Putamen (tissue), 1 donor: ENCODE measurements around the gene OR5AR1.
"Not testable (repeated sequence)": the region's sequence is repeated elsewhere in the genome, so short reads cannot be mapped to it uniquely, and the experiment has no call there.

ENCODE experiments used
- DNase-seq: peaks from one replicate; pipeline ENCODE4 v3.0.0-alpha.2; 2016; ENCODE audit warnings: low spot score

The OR5AR1 gene

DNA sequence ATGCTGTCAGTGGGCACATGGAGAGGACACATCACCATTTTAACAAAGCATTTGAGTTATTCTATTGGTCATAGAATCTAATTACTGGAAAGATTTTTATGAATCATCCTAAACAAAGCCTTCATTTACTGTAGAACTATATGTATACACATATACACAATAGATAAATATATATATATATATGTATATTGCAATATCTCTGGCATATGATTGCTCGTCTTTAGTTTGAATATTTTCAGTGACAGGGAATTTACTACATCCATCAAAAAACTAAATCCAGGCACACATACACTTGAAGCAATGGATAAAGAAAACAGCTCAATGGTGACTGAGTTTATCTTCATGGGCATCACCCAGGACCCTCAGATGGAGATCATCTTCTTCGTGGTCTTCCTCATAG lies at the start of gene OR5AR1:
TSS of gene OR5AR1 (plus strand) at position 301 of the 400 bp plus-strand sequence. CDS start at position 301, 0 bp downstream.
- DNase-seq, result no peak

DNA sequence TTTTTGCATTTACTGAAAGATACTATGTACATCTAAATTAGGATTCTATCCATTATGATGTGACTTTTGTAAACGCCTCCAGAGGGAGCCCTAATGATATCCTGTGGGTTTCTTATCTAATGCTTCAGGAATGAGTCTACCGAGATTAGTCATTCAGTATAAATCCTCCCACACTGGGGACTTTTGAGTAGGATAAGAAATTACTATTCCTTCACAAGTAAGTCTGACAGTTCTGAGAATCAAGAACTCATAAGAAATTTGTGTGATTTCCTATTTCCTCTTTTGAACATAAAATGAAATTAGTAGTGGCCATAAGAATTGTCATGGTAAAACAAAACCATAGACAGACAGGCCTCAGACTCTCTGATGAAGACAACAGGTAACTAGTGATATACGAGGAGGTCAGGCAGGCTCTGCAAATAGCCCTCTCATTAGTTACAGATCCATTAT lies 38.8 kb upstream of the OR5AR1 start:
- peak; percentile 71 for DNase-seq

DNA sequence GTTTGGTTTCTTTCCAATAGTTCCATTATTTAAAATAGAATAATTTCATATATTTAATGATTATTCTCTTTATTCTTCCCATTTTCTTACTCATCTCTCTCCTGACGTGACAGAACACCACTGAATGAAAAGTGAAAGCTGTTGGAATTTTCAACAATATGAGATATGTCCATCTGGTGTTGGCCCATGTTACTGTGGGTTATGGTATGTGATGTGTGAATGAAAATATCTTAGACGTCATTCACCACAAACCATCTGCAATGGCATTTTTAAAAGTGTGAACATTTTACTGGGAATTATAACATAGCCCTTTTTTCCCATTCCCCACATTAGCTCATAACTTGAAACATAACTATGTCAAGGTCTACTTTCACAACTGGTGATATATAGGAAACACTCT lies 37.5 kb upstream of the OR5AR1 start:
- DNase-seq, result no peak

DNA sequence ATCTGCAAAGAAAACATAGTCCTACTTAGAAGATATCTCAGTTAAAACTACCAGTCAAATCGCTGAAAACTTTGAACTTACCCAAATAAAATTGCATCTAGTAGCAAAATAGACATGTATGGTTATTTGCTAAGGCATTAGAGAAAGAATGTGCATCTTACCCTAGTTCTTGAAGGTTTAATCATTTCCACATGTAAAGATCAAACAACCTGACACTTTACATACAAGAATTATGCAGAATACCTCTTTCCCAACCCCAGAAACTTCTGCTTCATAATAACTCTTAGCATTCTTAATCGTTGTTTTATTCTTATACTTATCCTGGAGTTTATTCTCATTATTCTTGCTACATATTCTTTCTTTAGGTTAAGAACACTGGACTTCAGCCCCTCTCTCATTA lies 31.2 kb upstream of the OR5AR1 start:
- DNase-seq, result no peak

GRCh38 chr11:56636861-56637260 lies 26.6 kb upstream of the OR5AR1 start:
- no peak for DNase-seq

- DNase-seq, result no peak
These were observed 26.0 kb upstream of the OR5AR1 start for GRCh38 chr11:56637500-56637899.

- DNase-seq, result no peak
These were observed 21.1 kb upstream of the OR5AR1 start, which contains the start of gene OR5AP2 for GRCh38 chr11:56642339-56642738. TSS of gene OR5AP2 (minus strand) at chr11:56642439. CDS start at chr11:56642439, 0 bp downstream.

GRCh38 chr11:56659755-56660154 lies 3.7 kb upstream of the OR5AR1 start:
- no peak for DNase-seq

- no peak for DNase-seq
These were observed 7.5 kb downstream of the OR5AR1 start for GRCh38 chr11:56670984-56671383.

DNA sequence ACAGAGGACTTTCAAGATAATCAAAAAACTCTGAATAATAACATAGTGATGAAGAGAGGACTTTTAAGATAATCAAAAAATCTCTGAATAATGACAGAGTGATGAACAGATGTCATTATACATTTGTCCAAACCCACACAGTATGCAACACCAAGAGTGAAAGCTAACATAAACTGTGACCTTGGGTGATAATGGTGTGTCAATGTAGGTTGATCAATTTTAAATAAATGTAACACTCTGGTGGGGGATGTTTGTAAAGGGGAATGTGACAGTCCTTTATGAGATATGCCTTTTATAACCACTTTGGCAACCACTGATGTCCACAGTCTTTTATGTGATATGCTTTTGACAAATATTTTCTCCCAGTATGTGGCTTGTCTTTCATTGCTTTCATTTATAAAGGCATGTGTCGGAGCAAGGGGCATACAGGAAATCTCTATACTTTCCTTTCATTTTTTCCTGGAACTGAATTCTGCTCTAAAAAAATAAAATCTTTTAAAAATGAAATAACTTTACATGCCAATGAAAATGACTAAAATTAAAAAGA lies 25.1 kb downstream of the OR5AR1 start:
- DNase-seq, result no peak

GRCh38 chr11:56691179-56691578 lies 27.7 kb downstream of the OR5AR1 start:
- not testable (repeated sequence) for DNase-seq

- DNase-seq, result no peak
These were observed 29.9 kb downstream of the OR5AR1 start for GRCh38 chr11:56693428-56693827.

GRCh38 chr11:56698795-56699194 lies 35.3 kb downstream of the OR5AR1 start, which contains the start of gene OR9G1:
TSS of gene OR9G1 (plus strand) at chr11:56699095. CDS start at chr11:56700388, 1,293 bp downstream.
- no peak for DNase-seq

- no peak for DNase-seq
These were observed 36.9 kb downstream of the OR5AR1 start for GRCh38 chr11:56700242-56700913.

- no peak for DNase-seq
These were observed 37.5 kb downstream of the OR5AR1 start for GRCh38 chr11:56700914-56701485.

GRCh38 chr11:56705784-56706396 lies 42.4 kb downstream of the OR5AR1 start:
- DNase-seq, result no peak

GRCh38 chr11:56706486-56706885 lies 43.0 kb downstream of the OR5AR1 start:
- DNase-seq, result no peak

DNA sequence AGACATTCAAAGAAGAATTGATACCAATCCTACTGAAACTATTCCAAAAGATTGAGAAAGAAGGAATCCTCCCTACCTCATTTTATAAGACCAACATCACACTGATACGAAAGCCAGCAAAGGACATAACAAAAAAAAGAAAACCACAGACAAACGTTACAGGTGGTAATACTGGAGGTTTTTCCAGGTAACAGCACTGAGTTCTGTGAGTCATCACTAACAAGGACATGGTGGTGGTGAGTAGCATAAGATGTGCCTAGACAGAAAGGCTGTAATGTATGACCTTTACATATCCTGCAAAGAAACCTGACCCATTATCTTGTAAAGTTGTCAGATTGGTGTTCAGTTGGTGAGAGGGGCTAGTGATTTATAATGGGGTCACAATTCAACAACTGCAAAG lies 50.7 kb downstream of the OR5AR1 start:
- no peak for DNase-seq
